PFSK-1 (cell line): ENCODE data around the gene PYROXD2.

Experiments used
- FOXP2 ChIP-seq: optimal IDR thresholded peaks from 2 replicates; pipeline ENCODE3; 2011; ENCODE audit warnings: borderline replicate concordance, control low read depth, inconsistent platforms; ENCODE audit not compliant: insufficient read depth; ENCODE audit errors: extremely low read length, extremely low read depth
- POLR2AphosphoS5 ChIP-seq: IDR thresholded peaks from 2 replicates; pipeline ENCODE4 v1.6.1; 2012; ENCODE audit warnings: low read depth, mild to moderate bottlenecking, control low read depth, low read length, moderate library complexity
- SIN3A ChIP-seq: IDR thresholded peaks from 2 replicates; pipeline ENCODE4 v1.6.1; 2012; ENCODE audit warnings: mild to moderate bottlenecking, low read length, moderate library complexity, borderline replicate concordance; ENCODE audit not compliant: insufficient read depth
- TAF1 ChIP-seq: IDR thresholded peaks from 2 replicates; pipeline ENCODE4 v1.6.1; 2012; ENCODE audit warnings: low read length, control low read depth, borderline replicate concordance; ENCODE audit not compliant: insufficient read depth
- TF ChIP-seq, protein P1 (sequence below), 2 experiments: IDR thresholded peaks; 2 replicates each; pipeline versions ENCODE4 v1.6.1 to v1.8.0; 2011 to 2012; ENCODE audit warnings: low read depth in 2 of 2, low read length in 2 of 2, control low read depth in 1 of 2, inconsistent platforms in 1 of 2, mild to moderate bottlenecking in 1 of 2, moderate library complexity in 1 of 2; ENCODE audit not compliant: insufficient read depth in 1 of 2

Gene PYROXD2

DNA sequence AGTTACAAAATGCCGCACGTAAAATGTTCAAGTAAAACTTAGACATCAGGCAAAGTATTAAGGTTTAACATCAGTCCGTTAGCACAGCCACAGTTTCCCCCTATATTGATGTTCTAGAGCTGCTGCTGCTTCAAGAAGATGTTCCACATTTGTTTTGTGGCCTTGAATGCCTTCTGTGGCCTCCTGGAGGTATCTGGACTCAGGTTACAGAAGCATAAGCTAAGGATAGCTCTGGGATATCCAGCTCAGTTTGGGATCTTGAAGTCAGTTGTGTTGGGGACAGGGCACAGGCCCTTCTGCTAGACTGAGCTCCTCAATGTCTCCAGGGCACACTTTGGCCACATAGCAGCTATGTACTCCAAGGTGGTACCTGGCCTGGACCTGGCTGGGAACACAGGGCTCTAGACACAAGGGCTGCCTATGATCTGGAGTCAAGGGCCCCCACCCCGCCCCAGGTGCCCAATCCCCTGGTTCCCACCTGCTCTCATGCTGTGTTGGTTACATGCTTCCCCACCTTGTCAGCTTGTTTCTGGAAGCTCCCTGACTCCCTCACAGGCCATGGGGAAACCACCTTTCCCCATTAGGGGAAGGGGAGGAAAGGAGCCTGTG lies 4.7 kb downstream of the PYROXD2 start:
- TF ChIP-seq SIN3A (no peak), FOXP2 (no peak)

DNA sequence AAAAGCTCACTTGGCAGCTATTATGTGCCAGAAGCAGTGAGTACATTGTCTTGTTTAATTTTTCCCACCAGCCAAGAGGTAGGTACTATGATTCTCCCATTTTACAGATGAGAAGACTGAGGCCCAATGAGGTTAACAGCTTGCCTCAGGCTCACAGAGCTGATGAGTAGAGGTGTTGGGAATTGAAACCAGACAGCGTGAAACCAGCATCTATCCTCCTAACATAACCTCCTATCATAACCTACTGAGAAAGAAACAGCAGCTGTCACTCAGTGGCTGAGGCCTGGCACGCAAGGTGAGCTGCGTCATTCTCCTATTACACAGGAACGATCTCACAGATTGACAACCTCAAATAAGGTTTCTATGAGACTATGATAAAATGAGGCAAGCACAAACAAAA lies 6.2 kb downstream of the PYROXD2 start:
- no peak for TF ChIP-seq POLR2AphosphoS5
- TF ChIP-seq FOXP2, result no peak
- TF ChIP-seq, protein P1, sequence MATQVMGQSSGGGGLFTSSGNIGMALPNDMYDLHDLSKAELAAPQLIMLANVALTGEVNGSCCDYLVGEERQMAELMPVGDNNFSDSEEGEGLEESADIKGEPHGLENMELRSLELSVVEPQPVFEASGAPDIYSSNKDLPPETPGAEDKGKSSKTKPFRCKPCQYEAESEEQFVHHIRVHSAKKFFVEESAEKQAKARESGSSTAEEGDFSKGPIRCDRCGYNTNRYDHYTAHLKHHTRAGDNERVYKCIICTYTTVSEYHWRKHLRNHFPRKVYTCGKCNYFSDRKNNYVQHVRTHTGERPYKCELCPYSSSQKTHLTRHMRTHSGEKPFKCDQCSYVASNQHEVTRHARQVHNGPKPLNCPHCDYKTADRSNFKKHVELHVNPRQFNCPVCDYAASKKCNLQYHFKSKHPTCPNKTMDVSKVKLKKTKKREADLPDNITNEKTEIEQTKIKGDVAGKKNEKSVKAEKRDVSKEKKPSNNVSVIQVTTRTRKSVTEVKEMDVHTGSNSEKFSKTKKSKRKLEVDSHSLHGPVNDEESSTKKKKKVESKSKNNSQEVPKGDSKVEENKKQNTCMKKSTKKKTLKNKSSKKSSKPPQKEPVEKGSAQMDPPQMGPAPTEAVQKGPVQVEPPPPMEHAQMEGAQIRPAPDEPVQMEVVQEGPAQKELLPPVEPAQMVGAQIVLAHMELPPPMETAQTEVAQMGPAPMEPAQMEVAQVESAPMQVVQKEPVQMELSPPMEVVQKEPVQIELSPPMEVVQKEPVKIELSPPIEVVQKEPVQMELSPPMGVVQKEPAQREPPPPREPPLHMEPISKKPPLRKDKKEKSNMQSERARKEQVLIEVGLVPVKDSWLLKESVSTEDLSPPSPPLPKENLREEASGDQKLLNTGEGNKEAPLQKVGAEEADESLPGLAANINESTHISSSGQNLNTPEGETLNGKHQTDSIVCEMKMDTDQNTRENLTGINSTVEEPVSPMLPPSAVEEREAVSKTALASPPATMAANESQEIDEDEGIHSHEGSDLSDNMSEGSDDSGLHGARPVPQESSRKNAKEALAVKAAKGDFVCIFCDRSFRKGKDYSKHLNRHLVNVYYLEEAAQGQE (IDR thresholded peaks at IDR 0.05; ENCODE audit: insufficient read depth in 1 of 2, low read depth in 2 of 2, low read length in 2 of 2), result no peak
- no peak for TF ChIP-seq TAF1
- TF ChIP-seq SIN3A, result no peak

DNA sequence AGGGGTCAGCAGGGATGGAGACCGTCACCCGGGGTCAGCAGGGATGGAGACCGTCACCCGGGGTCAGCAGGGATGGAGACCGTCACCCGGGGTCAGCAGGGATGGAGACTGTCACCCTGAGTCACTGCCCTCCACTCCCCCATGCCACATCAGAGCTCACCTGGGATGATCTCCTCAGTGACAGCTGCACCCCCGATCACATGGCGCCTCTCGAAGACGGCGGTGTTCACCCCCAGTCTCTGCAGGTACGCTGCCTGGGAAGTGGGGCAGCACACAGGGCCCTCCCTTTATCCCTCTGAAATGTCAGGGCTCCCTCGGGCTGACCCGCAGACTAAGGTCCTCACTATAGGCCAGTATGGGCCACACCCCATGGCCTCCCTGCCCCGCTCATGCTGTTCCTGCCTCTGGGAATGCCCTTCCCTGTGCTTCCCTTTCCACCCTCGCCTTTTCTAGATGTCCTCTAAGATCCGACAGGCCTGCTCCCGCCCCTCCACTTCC lies 7.2 kb downstream of the PYROXD2 start:
- TF ChIP-seq SIN3A (no peak), FOXP2 (no peak), POLR2AphosphoS5 (no peak), TAF1 (no peak)
- TF ChIP-seq, protein P1 (IDR thresholded peaks at IDR 0.05; ENCODE audit: insufficient read depth in 1 of 2, low read depth in 2 of 2, low read length in 2 of 2), result no peak

DNA sequence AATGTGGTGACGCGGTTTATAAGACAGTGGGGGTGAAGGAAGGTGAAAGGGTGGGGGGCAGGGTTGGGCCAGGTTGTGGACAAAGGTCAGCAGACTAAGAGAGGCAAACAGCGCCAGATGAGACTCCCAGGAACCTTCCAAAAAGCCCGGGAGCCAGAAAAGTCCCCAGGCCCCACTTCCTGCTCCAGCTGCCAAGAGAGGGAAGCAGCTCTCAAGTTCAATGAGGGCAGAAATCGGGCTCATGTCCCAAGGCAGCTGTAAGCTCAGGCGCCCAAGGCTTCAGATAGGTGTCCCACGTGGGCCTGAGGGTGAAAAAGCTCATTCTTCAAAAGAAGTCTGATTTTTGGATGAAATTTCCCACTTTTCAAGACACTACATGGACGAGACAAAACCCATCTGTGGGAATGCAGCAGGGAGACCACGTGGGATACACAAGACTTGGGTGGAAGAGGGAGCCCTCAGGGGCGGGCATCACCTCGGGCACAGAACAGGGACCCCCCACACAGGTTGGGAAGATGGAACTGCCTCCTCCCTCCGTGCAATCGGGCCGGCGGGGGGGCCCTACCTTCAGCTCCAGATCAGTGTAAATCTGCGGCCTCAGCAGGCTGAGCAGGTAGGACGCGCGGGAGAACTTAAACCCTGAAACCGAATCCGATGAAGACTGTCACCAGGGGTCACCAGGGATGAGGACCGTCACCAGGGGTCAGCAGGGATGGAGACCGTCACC lies 7.8 kb downstream of the PYROXD2 start:
- no peak for TF ChIP-seq TAF1
- TF ChIP-seq SIN3A, result no peak
- TF ChIP-seq, protein P1 (IDR thresholded peaks at IDR 0.05; ENCODE audit: insufficient read depth in 1 of 2, low read depth in 2 of 2, low read length in 2 of 2), result no peak
- TF ChIP-seq POLR2AphosphoS5, result no peak
- TF ChIP-seq FOXP2, result no peak

DNA sequence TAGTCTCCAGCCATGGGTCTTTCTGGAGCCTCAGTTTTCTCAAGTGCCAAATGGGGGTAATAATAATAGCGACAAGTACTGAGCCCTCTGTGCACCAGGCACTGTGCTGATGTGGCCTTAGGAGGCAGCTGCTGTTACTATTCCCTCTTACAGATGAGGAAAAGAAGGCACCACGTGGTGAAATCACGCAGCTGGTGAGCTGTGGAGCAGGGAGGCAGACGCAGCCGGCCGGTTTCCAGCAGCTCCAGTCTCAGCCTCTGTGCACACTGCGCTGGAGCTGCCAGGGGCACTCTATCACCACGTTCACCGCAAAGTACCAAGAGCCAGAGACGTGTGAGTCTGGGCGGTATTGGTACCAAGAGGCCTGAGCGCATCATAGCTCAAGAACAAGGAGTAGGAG lies 9.6 kb downstream of the PYROXD2 start:
- TF ChIP-seq TAF1, result no peak
- TF ChIP-seq, protein P1 (IDR thresholded peaks at IDR 0.05; ENCODE audit: insufficient read depth in 1 of 2, low read depth in 2 of 2, low read length in 2 of 2), result no peak
- no peak for TF ChIP-seq POLR2AphosphoS5
- no peak for TF ChIP-seq FOXP2
- no peak for TF ChIP-seq SIN3A
